GM12874 (cell line): Measurements from ENCODE around the gene COX20.

Source experiments
- TF ChIP-seq, protein P1 (sequence below): IDR thresholded peaks from 2 replicates; pipeline ENCODE4 v1.5.1; 2011; ENCODE audit warnings: low read depth, mild to moderate bottlenecking, control low read depth, low read length, moderate library complexity; ENCODE audit not compliant: insufficient read depth

COX20 gene

DNA sequence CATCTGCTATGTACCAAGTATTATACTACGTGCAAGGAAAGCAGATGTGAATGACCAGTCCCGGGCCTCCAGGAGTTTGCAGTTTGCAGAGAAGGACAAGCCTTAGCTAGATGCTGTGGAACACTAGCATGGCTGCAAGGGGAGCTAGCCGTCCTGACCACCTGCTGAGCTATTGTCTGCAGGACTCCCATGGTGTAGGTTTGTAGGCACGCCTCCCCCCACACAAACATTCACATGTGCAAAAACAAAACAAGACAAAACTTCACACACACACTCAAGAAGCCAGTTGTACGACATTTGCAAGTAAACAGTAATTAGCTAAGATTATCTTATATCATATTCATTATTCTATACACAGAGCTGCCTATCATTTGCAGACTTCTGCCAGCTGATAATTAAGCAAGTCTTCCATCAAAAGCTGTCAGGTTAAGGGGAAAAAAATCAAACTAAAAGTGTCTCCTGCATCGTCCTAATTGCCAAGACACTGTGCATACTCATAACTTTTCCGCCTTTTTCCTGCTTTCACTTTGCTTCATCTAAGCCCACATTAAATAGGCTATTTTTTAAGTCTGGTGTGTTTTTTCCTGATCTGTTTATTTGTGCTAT is 39.6 kb downstream of the COX20 start:
- TF ChIP-seq, protein P1, sequence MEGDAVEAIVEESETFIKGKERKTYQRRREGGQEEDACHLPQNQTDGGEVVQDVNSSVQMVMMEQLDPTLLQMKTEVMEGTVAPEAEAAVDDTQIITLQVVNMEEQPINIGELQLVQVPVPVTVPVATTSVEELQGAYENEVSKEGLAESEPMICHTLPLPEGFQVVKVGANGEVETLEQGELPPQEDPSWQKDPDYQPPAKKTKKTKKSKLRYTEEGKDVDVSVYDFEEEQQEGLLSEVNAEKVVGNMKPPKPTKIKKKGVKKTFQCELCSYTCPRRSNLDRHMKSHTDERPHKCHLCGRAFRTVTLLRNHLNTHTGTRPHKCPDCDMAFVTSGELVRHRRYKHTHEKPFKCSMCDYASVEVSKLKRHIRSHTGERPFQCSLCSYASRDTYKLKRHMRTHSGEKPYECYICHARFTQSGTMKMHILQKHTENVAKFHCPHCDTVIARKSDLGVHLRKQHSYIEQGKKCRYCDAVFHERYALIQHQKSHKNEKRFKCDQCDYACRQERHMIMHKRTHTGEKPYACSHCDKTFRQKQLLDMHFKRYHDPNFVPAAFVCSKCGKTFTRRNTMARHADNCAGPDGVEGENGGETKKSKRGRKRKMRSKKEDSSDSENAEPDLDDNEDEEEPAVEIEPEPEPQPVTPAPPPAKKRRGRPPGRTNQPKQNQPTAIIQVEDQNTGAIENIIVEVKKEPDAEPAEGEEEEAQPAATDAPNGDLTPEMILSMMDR = no peak

DNA sequence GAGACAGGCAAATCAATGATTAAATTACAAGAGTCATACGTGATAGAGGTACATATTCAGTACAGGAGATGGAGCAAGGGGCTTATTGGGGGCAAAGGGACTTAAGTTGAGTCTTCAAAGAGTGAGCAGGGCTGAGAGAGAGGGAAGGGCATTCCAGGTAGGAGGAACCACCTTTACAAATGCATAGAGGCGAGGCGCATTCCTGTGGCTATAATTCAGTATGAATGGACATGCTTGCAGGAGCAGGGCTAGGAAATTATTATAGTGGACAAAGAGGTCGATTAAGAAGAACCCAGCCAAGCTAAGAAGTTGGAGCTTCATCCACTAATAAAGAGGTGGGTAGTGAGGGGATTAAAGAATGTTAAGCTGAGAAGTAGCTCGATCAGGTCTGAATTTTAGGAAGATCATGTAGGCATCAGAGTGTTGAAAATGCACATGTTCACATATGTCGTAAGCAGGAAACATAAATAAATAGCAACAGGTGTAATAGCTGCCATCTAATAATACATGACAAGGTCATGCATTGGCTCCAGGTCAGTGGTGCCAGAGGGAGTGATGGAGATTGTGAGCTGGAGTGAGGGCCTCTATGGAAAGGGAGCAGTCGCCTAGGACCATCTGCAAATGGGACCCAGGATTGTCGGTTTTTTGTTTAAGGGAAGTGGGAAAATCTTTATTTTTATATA is 40.9 kb downstream of the COX20 start:
- TF ChIP-seq, protein P1 = no peak

DNA sequence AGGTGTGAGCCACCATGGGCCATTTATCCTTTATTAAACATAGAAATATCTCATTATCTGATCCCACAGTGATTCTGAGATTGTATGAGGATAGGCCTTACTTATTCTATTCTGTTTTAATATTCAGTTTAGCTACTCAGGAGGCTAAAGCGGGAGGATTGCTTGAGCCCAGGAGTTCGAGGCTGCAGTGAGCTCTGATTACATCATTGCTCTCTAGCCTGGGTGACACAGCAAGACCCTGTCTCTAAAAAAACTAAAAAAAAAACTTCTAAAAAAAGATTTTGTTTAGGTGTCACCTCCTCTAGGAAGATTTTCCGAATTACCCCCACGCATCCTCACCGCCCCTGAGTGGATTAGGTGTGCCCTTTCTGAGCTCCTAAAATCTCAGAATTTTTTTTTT is 43.2 kb downstream of the COX20 start:
- TF ChIP-seq, protein P1 = no peak

DNA sequence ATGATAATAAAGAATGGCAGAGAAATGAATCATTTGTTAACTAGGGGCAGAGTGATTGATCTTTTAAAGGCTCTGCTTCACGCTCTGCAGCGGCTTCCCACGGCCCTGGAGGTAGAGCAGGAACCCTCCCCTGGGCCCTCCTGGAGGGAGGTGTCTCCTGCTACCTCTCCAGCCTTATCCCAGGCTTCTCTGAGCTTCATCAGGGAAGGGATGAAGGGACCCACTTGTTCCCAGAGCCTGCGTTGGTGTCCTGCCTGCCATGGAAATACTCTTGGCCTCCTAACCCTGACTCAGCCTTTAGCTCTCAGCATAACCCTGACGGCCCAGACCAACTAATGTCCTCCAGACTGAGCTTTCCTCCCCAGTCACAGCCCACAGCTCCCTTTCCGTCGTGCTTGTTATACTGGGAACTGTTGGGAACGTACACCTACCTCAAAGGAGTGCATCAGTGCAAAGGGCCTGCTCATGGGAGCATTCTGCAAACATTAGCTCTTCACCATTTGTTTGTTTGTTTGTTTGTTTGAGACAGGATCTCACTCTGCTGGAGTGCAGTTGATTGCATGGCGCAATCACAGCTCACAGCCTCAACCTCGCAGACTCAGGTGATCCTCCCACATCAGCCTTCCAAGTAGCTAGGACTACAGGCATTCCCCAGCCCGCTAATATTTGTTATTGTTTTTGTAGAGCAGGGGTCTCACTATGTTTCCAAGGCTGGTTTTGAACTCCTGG is 46.3 kb downstream of the COX20 start:
- TF ChIP-seq, protein P1 = no peak

DNA sequence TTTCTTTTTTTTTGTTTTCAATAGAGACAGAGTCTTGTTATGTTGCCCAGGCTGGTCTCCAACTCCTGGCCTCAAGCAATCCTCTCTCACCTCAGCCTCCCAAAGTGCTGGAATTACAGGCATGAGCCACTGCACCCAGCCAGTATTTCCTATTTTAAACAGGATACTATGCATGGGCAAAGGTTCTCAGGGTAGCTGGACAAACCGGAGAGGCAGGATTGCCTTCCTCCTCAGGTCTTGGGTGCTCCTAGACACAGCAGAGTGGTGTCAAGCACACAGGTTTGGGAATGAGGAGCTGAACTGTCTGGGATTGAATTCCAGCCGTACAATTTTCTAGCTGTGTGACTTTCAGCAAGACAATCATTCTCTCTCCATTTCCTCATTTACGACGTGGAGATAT is 51.8 kb downstream of the COX20 start:
- TF ChIP-seq, protein P1 = no peak

DNA sequence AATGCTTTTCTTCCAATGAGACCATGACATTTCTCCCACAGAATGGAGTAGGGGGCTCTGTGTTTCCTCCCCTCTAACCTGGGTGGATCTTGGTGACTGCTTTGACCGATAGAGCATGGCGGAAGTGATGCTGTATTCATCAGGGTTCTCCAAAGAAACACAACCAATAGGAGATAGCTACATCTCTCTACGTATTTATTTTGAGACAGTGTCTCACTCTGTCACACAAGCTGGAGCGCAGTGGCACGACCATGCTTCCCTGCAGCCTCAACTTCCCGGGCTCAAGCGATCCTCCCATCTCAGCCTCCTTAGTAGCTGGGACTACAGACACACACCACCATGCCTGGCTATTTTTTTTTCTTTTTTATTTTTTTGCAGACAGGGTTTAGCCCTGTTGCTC is 58.4 kb downstream of the COX20 start:
- TF ChIP-seq, protein P1 = no peak
